Prostate gland (tissue), 2 donors: ENCODE measurements around the gene SKA3. TPM values are rescaled to one million over a fixed set of nuclear protein-coding genes. Genes with fewer than 3 reads are reported as not detected.

Experiments used
- DNase-seq: peaks from one replicate; pipeline ENCODE4 v3.0.0-alpha.2; 2019; ENCODE audit warnings: low spot score
- H3K27ac ChIP-seq, 2 donors: fragments of 200-600 bp; sonication (generic); 2 replicates each; pipeline ENCODE4 v1.5.1; 2017 to 2019
- H3K27me3 ChIP-seq: fragments of 200-600 bp; sonication (generic); replicated peaks from 2 replicates; pipeline ENCODE4 v1.5.1; 2019; ENCODE audit not compliant: insufficient read depth
- H3K36me3 ChIP-seq, 2 donors: fragments of 200-600 bp; sonication (generic); 1 replicate in 1 of 2; 2 replicates in 1 of 2; pipeline versions ENCODE4 v1.5.1 to v1.8.1; 2017 to 2019
- H3K4me1 ChIP-seq: fragments of 200-600 bp; sonication (generic); replicated peaks from 2 replicates; pipeline ENCODE4 v1.5.1; 2019
- H3K4me3 ChIP-seq, 2 donors: fragments of 200-600 bp; sonication (generic); 2 replicates each; pipeline ENCODE4 v1.5.1; 2017 to 2019
- H3K9me3 ChIP-seq: fragments of 200-600 bp; sonication (generic); 2 replicates; pipeline ENCODE4 v1.5.1; 2017
- POLR2A ChIP-seq: fragments of 450-650 bp; IDR thresholded peaks from one replicate; pipeline ENCODE4 v1.6.1; 2016; ENCODE audit warnings: antibody characterized with exemption, mild to moderate bottlenecking
- POLR2AphosphoS5 ChIP-seq: sonication (generic); formaldehyde crosslinking; IDR thresholded peaks from one replicate; pipeline ENCODE4 v1.6.1; 2017; ENCODE audit warnings: antibody characterized with exemption
- WGBS: methylation state at CpG from one replicate; pipeline ENCODE4 v1.1.5; 2018; 5-methylcytosine and 5-hydroxymethylcytosine counted together
- intact Hi-C: fragments of 100-400 bp; cut with DNase I; formaldehyde crosslinking; loops from one replicate; pipeline ENCODE4 v1.14.2; 2022
- total RNA-seq, 2 donors: library from RNA; depleted of rRNA; stranded (reverse); fragments of >200 nt; gene quantifications; one replicate each; pipeline ENCODE4 v1.1.0, GENCODE V29; 2016
- TF ChIP-seq, protein P1 (sequence below), 4 experiments: fragments of 200-600 bp in 2 of 4; fragments of 450-650 bp in 2 of 4; sonication (generic) in 2 of 4; IDR thresholded peaks; 1 replicate in 3 of 4; 2 replicates in 1 of 4; pipeline ENCODE4 v1.5.1; 2016 to 2019; ENCODE audit warnings: antibody characterized with exemption in 4 of 4, mild to moderate bottlenecking in 2 of 4, moderate library complexity in 2 of 4

The SKA3 gene
- total RNA-seq, 2 donors from 2014 or later: 0.59 to 4.3 TPM

DNA sequence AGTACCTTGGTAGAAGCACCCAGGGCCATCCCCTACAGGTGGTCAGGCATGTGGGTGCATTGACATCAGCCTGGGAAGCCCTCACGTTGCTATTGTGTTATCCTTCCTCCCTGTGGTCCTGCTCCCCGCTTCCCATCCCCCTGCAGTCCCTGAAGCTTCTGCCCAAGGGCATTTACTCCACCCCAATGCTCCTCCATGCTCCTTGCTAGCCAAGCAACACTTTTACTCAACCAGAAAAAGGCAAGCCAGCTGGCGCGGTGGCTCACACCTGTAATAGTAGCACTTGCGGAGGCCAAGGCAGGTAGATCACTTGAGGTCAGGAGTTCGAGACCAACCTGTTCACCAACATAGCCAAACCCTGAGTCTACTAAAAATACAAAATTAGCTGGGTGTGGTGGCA, 60.2 kb downstream of the SKA3 start:
- Histone ChIP-seq H3K4me3 (no peak overlapping the region), H3K9me3 (no peaks in the 10 kb centered on the region), H3K27me3 (no peaks in the 10 kb centered on the region), H3K36me3 (no peaks in the 10 kb centered on the region), H3K4me1 (no peaks in the 10 kb centered on the region), H3K27ac (no peak overlapping the region)
- intact Hi-C loops: loop anchor here (10.0 kb wide), 1 partner anchor 359 kb away; no protein-coding TSS in a partner anchor
- DNase-seq: no peak
- WGBS: 95% methylated on average over 6 of the region's 6 CpGs
- no peak for TF ChIP-seq POLR2A
- TF ChIP-seq POLR2AphosphoS5: no peak
- TF ChIP-seq, protein P1, sequence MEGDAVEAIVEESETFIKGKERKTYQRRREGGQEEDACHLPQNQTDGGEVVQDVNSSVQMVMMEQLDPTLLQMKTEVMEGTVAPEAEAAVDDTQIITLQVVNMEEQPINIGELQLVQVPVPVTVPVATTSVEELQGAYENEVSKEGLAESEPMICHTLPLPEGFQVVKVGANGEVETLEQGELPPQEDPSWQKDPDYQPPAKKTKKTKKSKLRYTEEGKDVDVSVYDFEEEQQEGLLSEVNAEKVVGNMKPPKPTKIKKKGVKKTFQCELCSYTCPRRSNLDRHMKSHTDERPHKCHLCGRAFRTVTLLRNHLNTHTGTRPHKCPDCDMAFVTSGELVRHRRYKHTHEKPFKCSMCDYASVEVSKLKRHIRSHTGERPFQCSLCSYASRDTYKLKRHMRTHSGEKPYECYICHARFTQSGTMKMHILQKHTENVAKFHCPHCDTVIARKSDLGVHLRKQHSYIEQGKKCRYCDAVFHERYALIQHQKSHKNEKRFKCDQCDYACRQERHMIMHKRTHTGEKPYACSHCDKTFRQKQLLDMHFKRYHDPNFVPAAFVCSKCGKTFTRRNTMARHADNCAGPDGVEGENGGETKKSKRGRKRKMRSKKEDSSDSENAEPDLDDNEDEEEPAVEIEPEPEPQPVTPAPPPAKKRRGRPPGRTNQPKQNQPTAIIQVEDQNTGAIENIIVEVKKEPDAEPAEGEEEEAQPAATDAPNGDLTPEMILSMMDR (IDR thresholded peaks at IDR 0.05): no peak

DNA sequence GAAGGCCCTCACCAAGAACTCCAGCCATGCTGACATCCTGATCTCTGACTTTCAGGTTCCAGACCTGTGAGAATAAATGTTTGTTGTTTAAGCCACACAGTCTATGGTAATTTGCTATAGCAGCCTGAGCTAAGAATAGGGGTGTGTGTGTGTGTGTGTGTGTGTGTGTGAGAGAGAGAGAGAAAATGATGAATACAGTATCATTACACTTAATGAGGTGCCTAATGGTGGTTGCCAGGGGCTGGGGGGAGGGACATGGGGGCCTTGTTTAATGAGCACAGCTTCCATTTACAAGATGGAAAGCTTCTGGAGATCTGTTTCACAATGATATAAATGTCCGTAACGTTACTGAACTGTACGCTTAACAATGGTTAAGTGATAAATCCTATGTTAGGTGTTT, 61.1 kb downstream of the SKA3 start:
- no peak for DNase-seq
- Histone ChIP-seq H3K36me3 (no peaks in the 10 kb centered on the region), H3K27ac (no peak overlapping the region), H3K4me3 (no peak overlapping the region), H3K27me3 (no peaks in the 10 kb centered on the region), H3K4me1 (no peaks in the 10 kb centered on the region), H3K9me3 (no peaks in the 10 kb centered on the region)
- 42% methylated on average over 3 of the region's 3 CpGs for WGBS
- no peak for TF ChIP-seq POLR2AphosphoS5
- TF ChIP-seq, protein P1 (IDR thresholded peaks at IDR 0.05): no peak
- TF ChIP-seq POLR2A: no peak
- intact Hi-C loops: loop anchor here (10.0 kb wide), 1 partner anchor 360 kb away; no protein-coding TSS in a partner anchor

GRCh38 chr13:21111546-21111945, 64.8 kb downstream of the SKA3 start:
- no peaks in the 10 kb centered on the region for H3K27me3 ChIP-seq
- H3K27ac ChIP-seq: no peak overlapping the region
- no peak overlapping the region for H3K4me3 ChIP-seq
- no peaks in the 10 kb centered on the region for H3K9me3 ChIP-seq
- 89% methylated on average over 8 of the region's 8 CpGs for WGBS
- no peaks in the 10 kb centered on the region for H3K36me3 ChIP-seq
- H3K4me1 ChIP-seq: no peaks in the 10 kb centered on the region
- DNase-seq: no peak
- TF ChIP-seq POLR2A (no peak), POLR2AphosphoS5 (no peak)
- TF ChIP-seq, protein P1 (IDR thresholded peaks at IDR 0.05): no peak
- intact Hi-C loops: loop anchor here (10.0 kb wide), 1 partner anchor 363 kb away; no protein-coding TSS in a partner anchor

DNA sequence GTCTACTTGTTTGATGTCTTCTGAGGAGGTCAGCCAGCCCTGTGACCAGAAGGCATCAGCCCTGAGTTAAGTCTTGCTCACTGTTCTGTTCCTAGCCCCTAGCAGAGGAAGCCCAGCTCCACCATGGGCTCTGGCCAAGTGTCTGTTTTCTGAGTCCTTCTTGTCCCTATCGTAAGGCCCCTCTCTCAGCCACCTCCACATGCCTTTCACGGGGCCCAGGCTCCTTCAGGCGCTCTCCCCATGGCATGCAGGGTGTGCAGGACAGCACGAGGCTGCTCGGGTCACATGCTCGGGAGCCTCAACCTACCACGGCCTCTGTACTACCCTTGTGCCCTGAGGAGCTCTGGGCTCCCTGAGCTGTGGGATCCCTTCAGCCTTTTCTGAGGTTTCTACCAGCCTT, 67.2 kb downstream of the SKA3 start:
- DNase-seq: no peak
- Histone ChIP-seq H3K9me3 (no peaks in the 10 kb centered on the region), H3K4me3 (no peak overlapping the region), H3K27ac (no peak overlapping the region), H3K27me3 (no peaks in the 10 kb centered on the region), H3K36me3 (no peaks in the 10 kb centered on the region), H3K4me1 (no peaks in the 10 kb centered on the region)
- intact Hi-C loops: no loop called here
- TF ChIP-seq POLR2AphosphoS5: no peak
- TF ChIP-seq, protein P1 (IDR thresholded peaks at IDR 0.05): no peak
- no peak for TF ChIP-seq POLR2A
- 89% methylated on average over 7 of the region's 7 CpGs for WGBS

DNA sequence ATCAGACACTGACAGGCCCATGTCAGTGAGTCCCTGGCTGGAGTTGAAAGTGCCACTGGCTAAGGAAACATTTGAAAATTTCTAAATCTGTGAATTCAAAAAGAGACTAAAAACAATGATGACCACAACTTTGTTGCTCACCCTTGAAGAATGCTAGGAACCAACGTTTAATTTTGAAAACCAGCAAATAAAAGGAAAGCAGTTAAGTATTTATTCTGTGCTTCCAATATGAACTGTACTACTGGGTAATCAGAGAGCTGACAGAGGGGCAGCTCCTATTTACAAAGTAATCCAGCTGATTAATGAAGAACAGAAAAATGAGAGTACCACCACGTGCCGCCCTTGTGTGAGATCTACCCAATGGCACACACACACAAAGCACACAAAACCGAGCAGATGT, 70.3 kb downstream of the SKA3 start:
- no peaks in the 10 kb centered on the region for H3K4me1 ChIP-seq
- no peaks in the 10 kb centered on the region for H3K9me3 ChIP-seq
- no peak overlapping the region for H3K4me3 ChIP-seq
- TF ChIP-seq POLR2AphosphoS5 (no peak), POLR2A (no peak)
- TF ChIP-seq, protein P1 (IDR thresholded peaks at IDR 0.05): no peak
- no peak overlapping the region for H3K27ac ChIP-seq
- H3K36me3 ChIP-seq: no peaks in the 10 kb centered on the region
- intact Hi-C loops: no loop called here
- WGBS: 48% methylated on average over 4 of the region's 4 CpGs
- DNase-seq: no peak
- H3K27me3 ChIP-seq: no peaks in the 10 kb centered on the region
